Suprapubic skin (tissue), 3 donors: ENCODE measurements around the gene CTDNEP1.

ENCODE experiments used
- POLR2A ChIP-seq, 2 donors: fragments of 450-650 bp; IDR thresholded peaks; one replicate each; pipeline ENCODE4 v1.6.1; 2017; ENCODE audit warnings: antibody characterized with exemption in 2 of 2, mild to moderate bottlenecking in 2 of 2, moderate library complexity in 2 of 2
- TF ChIP-seq, protein P1 (sequence below), 2 donors: fragments of 200-600 bp in 1 of 2; fragments of 450-650 bp in 1 of 2; sonication (generic) in 1 of 2; IDR thresholded peaks; one replicate each; pipeline ENCODE4 v1.5.1; 2016 to 2019; ENCODE audit warnings: antibody characterized with exemption in 2 of 2, mild to moderate bottlenecking in 1 of 2, moderate library complexity in 1 of 2

GRCh38 chr17:7232114-7232513 lies 19.4 kb downstream of the CTDNEP1 start:
- TF ChIP-seq, protein P1, sequence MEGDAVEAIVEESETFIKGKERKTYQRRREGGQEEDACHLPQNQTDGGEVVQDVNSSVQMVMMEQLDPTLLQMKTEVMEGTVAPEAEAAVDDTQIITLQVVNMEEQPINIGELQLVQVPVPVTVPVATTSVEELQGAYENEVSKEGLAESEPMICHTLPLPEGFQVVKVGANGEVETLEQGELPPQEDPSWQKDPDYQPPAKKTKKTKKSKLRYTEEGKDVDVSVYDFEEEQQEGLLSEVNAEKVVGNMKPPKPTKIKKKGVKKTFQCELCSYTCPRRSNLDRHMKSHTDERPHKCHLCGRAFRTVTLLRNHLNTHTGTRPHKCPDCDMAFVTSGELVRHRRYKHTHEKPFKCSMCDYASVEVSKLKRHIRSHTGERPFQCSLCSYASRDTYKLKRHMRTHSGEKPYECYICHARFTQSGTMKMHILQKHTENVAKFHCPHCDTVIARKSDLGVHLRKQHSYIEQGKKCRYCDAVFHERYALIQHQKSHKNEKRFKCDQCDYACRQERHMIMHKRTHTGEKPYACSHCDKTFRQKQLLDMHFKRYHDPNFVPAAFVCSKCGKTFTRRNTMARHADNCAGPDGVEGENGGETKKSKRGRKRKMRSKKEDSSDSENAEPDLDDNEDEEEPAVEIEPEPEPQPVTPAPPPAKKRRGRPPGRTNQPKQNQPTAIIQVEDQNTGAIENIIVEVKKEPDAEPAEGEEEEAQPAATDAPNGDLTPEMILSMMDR (IDR thresholded peaks at IDR 0.05) = no peak
- TF ChIP-seq POLR2A (IDR thresholded peaks at IDR 0.05) = no peak
